DMS79 (cell line): ENCODE data around the gene HLF.
A peak's percentile ranks its signal among the peaks of the same experiment; 100 is the strongest.

Experiments used
- DNase-seq: peaks from one replicate; lab custom pipeline; 2025; lab: John Stamatoyannopoulos, UW

HLF gene

DNA sequence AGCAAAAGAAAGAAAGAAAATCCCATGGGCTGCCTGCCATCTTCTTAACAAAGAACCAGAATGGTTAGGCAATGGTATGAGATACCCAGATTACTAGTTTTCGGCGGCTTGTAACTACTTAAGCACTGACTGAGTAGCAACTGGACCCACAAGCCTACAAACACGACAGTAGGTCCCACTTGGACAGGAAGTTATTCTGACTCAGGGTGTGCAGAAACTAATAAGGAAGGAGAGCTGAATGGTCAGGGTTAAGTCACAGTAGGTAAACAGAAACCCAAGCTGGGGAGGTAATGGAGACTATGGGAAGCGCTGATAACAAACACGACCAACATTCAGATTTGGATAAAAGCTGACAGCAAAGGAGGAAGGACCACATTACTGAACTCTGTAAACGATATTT is 10.4 kb upstream of the HLF start:
- DNase-seq, result no peak

- DNase-seq, result no peak
Measured at GRCh38 chr17:55258578-55259135, 6.1 kb upstream of the HLF start.

GRCh38 chr17:55259684-55260111 is 5.1 kb upstream of the HLF start:
- peak; percentile 12 for DNase-seq

DNA sequence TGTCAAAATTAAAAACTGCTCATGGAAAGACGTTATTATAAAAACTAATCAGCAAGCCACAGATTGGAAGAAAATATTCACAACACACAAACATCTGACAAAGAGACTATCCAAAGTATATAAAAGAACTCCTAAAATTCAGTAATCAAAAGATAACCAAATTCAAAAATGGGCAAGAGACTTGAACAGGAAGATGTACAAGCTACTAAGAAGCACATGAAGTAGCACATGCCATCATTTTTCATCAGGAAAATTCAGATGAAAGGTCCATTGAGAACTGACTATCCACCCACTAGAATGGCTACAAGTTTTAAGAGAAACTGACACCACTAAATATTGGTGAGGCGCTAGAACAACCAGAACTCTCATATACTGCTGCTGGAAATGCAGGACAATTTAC is 3.4 kb upstream of the HLF start:
- no peak for DNase-seq

GRCh38 chr17:55263569-55264277 is 1.0 kb upstream of the HLF start:
- DNase-seq, result no peak

- DNase-seq, result peak; percentile 18
Measured at GRCh38 chr17:55264278-55264644, 499 bp upstream of the HLF start.

- no peak for DNase-seq
Measured at GRCh38 chr17:55265311-55266021, 706 bp downstream of the HLF start.

- no peak for DNase-seq
Measured at GRCh38 chr17:55266051-55266957, 1.5 kb downstream of the HLF start.

- no peak for DNase-seq
Measured at GRCh38 chr17:55266958-55267688, 2.4 kb downstream of the HLF start.

- DNase-seq, result no peak
Measured at GRCh38 chr17:55267777-55268648, 3.3 kb downstream of the HLF start.

DNA sequence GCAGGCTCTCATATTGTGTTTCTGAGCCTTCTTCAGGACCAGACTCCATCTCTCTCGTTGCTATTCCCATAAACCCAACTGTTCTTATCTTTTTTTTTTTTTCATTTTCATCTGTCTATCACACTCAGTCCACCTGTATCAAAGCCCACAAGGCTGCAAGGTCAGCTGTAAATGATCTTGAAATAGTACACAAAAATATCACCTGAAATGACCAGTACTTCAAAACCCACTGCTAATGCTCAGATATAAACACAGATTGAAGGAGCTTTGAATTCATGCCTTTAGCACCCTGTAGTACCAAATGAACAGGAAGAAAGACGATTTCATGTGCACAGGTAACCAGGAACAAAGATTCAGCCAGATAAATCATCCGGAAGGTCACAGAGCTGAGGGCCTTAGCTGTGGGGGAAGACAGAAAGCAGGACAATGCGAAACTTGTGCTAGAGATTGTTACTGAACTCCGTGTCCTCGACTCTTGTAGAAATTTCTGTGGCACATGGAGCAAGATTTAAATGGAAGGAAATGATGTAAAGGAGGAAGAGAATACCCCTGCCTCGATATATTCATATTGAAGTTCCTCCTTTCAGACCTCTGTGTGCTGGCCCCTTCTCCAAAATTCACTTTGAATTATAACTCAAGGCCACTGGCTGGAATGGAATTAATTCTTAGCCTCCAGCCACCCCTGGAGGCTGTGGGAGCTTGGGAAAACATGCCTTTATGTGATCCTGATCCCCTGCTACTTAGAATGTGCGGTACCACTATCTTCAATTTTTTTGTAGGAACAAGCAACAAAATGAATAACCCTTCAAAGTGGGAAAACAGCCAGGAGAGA is 4.1 kb downstream of the HLF start:
- no peak for DNase-seq

- no peak for DNase-seq
Measured at GRCh38 chr17:55269894-55270293, 5.1 kb downstream of the HLF start.

- DNase-seq, result no peak
Measured at GRCh38 chr17:55271223-55271571, 6.4 kb downstream of the HLF start.

DNA sequence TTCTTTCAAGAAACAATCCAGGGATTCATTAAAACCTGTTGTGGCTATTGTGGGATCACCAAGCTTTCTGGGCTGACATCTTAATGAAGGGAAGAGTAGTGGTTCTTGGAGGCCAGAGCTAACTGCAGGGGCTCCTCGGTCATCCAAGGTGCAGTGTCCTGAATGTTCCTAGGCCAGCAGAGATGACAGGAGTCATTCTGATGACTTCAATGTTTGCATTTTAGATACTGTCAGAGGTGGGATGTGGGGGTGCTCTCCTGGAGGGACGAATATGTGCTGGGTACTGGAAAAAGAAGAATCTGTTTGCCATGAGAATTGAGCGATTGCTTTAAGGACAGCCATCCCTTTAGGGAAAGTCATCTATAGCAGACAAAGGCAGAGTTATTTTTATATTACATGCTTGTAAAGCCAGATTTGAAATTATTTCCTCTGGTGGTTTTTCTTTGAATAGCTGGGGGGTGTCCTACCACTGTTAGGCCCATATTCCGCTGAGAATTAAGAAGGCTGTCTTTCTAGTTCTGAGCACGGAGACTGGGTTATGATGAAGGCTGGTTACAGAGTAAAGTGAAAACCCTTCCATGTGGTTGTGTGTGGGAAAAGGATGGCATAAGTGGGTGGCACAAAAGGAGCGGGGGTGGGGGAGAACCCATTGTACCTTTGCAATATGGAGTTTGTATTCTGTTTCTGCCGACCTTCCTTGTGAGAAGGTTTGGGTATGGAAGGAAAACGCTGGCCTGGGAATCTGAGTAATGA is 7.4 kb downstream of the HLF start:
- DNase-seq, result no peak

DNA sequence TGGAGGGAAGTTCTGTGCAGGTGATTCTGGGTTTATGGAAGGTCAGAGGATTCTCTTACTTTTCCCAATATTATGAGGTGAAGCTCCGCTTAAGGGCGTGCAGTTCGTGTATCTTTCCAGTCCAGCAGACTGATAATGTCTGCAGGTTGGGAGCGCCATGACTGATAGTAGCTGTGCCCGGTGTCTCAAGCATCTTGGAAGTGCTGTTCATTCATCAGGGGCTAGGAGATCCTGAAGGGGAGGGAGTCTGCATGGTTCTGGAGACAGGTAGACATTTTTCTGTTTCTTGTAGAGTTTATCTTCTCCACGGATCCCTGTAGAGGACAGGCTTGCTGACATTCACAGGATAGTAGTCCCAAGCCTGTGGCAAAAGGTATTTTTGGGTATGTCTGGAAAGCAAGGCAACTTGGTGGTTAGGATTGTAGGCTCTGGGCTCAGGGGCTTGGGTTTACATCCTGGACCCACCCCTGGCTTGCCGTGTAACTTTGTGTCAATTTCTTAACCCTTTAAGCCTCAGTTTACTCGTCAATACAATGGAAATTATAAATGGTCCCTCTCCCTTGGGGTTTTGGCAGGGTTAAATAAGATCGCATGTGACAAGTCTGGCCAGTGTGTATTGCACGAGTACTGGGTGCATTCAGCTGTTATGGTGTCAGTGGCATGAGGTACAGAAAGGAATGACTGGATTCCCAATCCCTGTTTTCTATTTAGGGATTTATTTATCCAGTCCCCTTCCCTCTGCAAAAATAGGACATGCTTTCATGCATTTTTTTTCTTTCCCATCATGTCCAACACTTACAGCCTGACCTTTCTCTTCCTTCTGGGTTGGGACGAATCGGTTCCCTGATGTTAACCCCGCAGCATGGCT is 8.2 kb downstream of the HLF start:
- DNase-seq, result no peak

GRCh38 chr17:55273579-55274354 is 9.0 kb downstream of the HLF start:
- DNase-seq, result no peak
